Stimulated activated CD8-positive, alpha-beta memory T cell treated with anti-CD3 and anti-CD28 coated beads, Interleukin-15, amount 100 ng/mL, for 48 hours (primary cell): Measurements from ENCODE around the gene VWA1.
"Not testable (repeated sequence)": the region's sequence is repeated elsewhere in the genome, so short reads cannot be mapped to it uniquely, and the experiment has no call there.

Source experiments
- DNase-seq, 2 donors: peaks; one replicate each; pipeline ENCODE4 v3.0.0-alpha.2; 2020; ENCODE audit warnings: low read depth in 2 of 2

Gene VWA1

GRCh38 chr1:1435106-1435903, at the start of gene VWA1:
VWA1 (plus strand) TSS chr1:1435690; CDS start chr1:1435749, 59 bp downstream.
- DNase-seq: peak; percentile 53 to 55

GRCh38 chr1:1385931-1386330, 49.6 kb upstream of the VWA1 start:
- DNase-seq: no peak

- no peak for DNase-seq
These were observed 48.1 kb upstream of the VWA1 start for GRCh38 chr1:1387098-1388077.

- DNase-seq: no peak
These were observed 47.4 kb upstream of the VWA1 start for GRCh38 chr1:1388078-1388472.

GRCh38 chr1:1390675-1391074, 44.8 kb upstream of the VWA1 start:
- no peak for DNase-seq

GRCh38 chr1:1391225-1391624, 44.3 kb upstream of the VWA1 start:
- no peak for DNase-seq

GRCh38 chr1:1393014-1393413, 42.5 kb upstream of the VWA1 start:
- no peak for DNase-seq

- DNase-seq: no peak
These were observed 42.1 kb upstream of the VWA1 start for GRCh38 chr1:1393428-1393827.

- DNase-seq: no peak
These were observed 41.4 kb upstream of the VWA1 start for GRCh38 chr1:1394116-1394515.

- DNase-seq: no peak
These were observed 40.3 kb upstream of the VWA1 start for GRCh38 chr1:1395166-1395565.

GRCh38 chr1:1397839-1398523, 37.5 kb upstream of the VWA1 start:
- no peak for DNase-seq

- no peak for DNase-seq
These were observed 36.8 kb upstream of the VWA1 start for GRCh38 chr1:1398677-1399186.

GRCh38 chr1:1399187-1399871, 36.2 kb upstream of the VWA1 start, which contains the start of gene CCNL2:
CCNL2 (minus strand) TSS chr1:1399335; CDS start chr1:1399306, 29 bp downstream.
- peak; percentile 99 to 100 for DNase-seq

- DNase-seq: no peak
These were observed 35.5 kb upstream of the VWA1 start for GRCh38 chr1:1399872-1400575.

- DNase-seq: no peak
These were observed 34.7 kb upstream of the VWA1 start for GRCh38 chr1:1400576-1401456.

- DNase-seq: no peak
These were observed 34.0 kb upstream of the VWA1 start for GRCh38 chr1:1401457-1402010.

- DNase-seq: no peak
These were observed 33.2 kb upstream of the VWA1 start for GRCh38 chr1:1402072-1402900.

GRCh38 chr1:1402901-1403392, 32.5 kb upstream of the VWA1 start:
- not testable (repeated sequence) for DNase-seq
